ENCODE results near the gene CDH5.

DNA sequence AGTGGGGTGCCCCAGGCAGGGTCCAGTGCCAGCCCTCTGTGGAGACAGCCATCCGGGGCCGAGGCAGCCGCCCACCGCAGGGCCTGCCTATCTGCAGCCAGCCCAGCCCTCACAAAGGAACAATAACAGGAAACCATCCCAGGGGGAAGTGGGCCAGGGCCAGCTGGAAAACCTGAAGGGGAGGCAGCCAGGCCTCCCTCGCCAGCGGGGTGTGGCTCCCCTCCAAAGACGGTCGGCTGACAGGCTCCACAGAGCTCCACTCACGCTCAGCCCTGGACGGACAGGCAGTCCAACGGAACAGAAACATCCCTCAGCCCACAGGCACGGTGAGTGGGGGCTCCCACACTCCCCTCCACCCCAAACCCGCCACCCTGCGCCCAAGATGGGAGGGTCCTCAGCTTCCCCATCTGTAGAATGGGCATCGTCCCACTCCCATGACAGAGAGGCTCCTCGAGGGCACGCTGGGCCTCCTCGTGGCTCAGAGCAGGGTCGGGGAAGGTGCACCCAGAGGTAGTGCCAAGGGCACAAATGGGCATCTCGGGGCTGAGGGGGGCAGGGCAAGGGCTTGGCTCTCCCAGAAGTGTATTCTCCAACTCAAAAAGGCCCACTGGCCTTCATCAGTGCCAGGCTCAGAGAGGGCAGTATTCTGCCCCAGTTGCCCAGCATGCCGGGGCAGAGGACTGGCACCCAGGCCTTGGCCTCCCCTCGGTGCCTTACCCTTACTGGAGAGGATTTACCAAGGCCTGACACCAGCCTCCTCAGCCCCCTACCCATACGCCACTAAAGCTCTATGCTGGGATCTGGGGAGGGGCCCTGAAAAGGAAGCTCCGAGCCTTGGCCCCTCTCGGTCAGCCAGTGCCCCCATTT is at the start of gene CDH5:
- TF ChIP-seq GRHL2 (CRISPR knock-in tag; IDR thresholded peaks at IDR 0.05; ENCODE audit: insufficient replicate concordance, severe bottlenecking) (no peak), ATF3 (CRISPR knock-in tag; conservative IDR thresholded peaks at IDR 0.05) (no peak), JAZF1 (CRISPR knock-in tag; IDR thresholded peaks at IDR 0.05) (no peak), NR2C2 (CRISPR knock-in tag; IDR thresholded peaks at IDR 0.05) (no peak), CDX4 (CRISPR knock-in tag; IDR thresholded peaks at IDR 0.05; ENCODE audit: borderline replicate concordance) (no peak), MYBL2 (CRISPR knock-in tag; IDR thresholded peaks at IDR 0.05) (no peak)
- TF ChIP-seq, protein P1, sequence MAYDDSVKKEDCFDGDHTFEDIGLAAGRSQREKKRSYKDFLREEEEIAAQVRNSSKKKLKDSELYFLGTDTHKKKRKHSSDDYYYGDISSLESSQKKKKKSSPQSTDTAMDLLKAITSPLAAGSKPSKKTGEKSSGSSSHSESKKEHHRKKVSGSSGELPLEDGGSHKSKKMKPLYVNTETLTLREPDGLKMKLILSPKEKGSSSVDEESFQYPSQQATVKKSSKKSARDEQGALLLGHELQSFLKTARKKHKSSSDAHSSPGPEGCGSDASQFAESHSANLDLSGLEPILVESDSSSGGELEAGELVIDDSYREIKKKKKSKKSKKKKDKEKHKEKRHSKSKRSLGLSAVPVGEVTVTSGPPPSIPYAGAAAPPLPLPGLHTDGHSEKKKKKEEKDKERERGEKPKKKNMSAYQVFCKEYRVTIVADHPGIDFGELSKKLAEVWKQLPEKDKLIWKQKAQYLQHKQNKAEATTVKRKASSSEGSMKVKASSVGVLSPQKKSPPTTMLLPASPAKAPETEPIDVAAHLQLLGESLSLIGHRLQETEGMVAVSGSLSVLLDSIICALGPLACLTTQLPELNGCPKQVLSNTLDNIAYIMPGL (CRISPR knock-in tag; IDR thresholded peaks at IDR 0.05) = no peak
- TF ChIP-seq, protein P2, sequence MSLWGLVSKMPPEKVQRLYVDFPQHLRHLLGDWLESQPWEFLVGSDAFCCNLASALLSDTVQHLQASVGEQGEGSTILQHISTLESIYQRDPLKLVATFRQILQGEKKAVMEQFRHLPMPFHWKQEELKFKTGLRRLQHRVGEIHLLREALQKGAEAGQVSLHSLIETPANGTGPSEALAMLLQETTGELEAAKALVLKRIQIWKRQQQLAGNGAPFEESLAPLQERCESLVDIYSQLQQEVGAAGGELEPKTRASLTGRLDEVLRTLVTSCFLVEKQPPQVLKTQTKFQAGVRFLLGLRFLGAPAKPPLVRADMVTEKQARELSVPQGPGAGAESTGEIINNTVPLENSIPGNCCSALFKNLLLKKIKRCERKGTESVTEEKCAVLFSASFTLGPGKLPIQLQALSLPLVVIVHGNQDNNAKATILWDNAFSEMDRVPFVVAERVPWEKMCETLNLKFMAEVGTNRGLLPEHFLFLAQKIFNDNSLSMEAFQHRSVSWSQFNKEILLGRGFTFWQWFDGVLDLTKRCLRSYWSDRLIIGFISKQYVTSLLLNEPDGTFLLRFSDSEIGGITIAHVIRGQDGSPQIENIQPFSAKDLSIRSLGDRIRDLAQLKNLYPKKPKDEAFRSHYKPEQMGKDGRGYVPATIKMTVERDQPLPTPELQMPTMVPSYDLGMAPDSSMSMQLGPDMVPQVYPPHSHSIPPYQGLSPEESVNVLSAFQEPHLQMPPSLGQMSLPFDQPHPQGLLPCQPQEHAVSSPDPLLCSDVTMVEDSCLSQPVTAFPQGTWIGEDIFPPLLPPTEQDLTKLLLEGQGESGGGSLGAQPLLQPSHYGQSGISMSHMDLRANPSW (CRISPR knock-in tag; conservative IDR thresholded peaks at IDR 0.05; ENCODE audit: low read depth) = no peak
- TF ChIP-seq, protein P3, sequence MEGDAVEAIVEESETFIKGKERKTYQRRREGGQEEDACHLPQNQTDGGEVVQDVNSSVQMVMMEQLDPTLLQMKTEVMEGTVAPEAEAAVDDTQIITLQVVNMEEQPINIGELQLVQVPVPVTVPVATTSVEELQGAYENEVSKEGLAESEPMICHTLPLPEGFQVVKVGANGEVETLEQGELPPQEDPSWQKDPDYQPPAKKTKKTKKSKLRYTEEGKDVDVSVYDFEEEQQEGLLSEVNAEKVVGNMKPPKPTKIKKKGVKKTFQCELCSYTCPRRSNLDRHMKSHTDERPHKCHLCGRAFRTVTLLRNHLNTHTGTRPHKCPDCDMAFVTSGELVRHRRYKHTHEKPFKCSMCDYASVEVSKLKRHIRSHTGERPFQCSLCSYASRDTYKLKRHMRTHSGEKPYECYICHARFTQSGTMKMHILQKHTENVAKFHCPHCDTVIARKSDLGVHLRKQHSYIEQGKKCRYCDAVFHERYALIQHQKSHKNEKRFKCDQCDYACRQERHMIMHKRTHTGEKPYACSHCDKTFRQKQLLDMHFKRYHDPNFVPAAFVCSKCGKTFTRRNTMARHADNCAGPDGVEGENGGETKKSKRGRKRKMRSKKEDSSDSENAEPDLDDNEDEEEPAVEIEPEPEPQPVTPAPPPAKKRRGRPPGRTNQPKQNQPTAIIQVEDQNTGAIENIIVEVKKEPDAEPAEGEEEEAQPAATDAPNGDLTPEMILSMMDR (IDR thresholded peaks at IDR 0.05) = no peak

All from WTC11 (cell line).